WERI-Rb-1 (cell line): Measurements from ENCODE around the gene CLIP2.
"Not testable (repeated sequence)": the region's sequence is repeated elsewhere in the genome, so short reads cannot be mapped to it uniquely, and the experiment has no call there.

Source experiments
- DNase-seq: peaks from one replicate; pipeline ENCODE4 v3.0.0-alpha.2; 2020
- H3K27ac ChIP-seq: fragments of 250-450 bp; sonication (Bioruptor Pico); 2 replicates; pipeline ENCODE4 v1.5.1; 2020; ENCODE audit warnings: mild to moderate bottlenecking, moderate library complexity
- H3K27me3 ChIP-seq: fragments of 250-450 bp; sonication (Bioruptor Pico); 2 replicates; pipeline ENCODE4 v1.5.1; 2021; ENCODE audit warnings: mild to moderate bottlenecking, low read depth, moderate library complexity; ENCODE audit not compliant: insufficient read depth, severe bottlenecking
- H3K36me3 ChIP-seq: fragments of 250-450 bp; sonication (Bioruptor Pico); 2 replicates; pipeline ENCODE4 v1.5.1; 2020; ENCODE audit warnings: mild to moderate bottlenecking, moderate library complexity
- H3K4me3 ChIP-seq: 2 replicates; pipeline ENCODE4 v1.5.1; 2011; ENCODE audit warnings: low read depth, mild to moderate bottlenecking, control low read depth, low read length
- H3K9me3 ChIP-seq: fragments of 250-450 bp; sonication (Bioruptor Pico); 2 replicates; pipeline ENCODE4 v1.5.1; 2021; ENCODE audit warnings: mild to moderate bottlenecking, moderate library complexity; ENCODE audit not compliant: severe bottlenecking
- TF ChIP-seq, protein P1 (sequence below): IDR thresholded peaks from 2 replicates; pipeline ENCODE4 v1.5.1; 2011; ENCODE audit warnings: low read depth, mild to moderate bottlenecking, control low read depth, inconsistent platforms, low read length

The CLIP2 gene

DNA sequence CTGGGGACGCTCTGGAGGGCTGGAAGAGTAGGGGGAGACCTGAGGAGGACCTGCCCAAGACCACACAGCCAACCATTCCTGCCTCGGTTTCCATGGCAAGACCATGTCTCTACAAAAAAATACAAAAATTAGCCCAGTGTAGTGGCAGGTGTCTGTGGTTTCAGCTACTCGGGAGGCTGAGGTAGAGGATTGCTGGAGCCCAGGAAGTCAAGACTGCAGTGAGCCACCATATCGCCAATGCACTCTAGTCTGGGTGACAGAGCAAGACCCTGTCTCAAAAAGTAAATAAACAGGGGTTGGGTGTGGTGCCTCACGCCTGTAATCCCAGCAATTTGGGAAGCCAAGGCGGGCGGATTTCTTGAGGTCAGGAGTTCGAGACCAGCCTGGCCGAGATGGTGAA lies 48.7 kb downstream of the CLIP2 start:
- no peaks in the 10 kb centered on the region for H3K9me3 ChIP-seq
- no peak overlapping the region for H3K4me3 ChIP-seq
- no peaks in the 10 kb centered on the region for H3K36me3 ChIP-seq
- H3K27me3 ChIP-seq = no peaks in the 10 kb centered on the region
- TF ChIP-seq, protein P1, sequence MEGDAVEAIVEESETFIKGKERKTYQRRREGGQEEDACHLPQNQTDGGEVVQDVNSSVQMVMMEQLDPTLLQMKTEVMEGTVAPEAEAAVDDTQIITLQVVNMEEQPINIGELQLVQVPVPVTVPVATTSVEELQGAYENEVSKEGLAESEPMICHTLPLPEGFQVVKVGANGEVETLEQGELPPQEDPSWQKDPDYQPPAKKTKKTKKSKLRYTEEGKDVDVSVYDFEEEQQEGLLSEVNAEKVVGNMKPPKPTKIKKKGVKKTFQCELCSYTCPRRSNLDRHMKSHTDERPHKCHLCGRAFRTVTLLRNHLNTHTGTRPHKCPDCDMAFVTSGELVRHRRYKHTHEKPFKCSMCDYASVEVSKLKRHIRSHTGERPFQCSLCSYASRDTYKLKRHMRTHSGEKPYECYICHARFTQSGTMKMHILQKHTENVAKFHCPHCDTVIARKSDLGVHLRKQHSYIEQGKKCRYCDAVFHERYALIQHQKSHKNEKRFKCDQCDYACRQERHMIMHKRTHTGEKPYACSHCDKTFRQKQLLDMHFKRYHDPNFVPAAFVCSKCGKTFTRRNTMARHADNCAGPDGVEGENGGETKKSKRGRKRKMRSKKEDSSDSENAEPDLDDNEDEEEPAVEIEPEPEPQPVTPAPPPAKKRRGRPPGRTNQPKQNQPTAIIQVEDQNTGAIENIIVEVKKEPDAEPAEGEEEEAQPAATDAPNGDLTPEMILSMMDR = no peak
- DNase-seq = no peak
- H3K27ac ChIP-seq = no peak overlapping the region

DNA sequence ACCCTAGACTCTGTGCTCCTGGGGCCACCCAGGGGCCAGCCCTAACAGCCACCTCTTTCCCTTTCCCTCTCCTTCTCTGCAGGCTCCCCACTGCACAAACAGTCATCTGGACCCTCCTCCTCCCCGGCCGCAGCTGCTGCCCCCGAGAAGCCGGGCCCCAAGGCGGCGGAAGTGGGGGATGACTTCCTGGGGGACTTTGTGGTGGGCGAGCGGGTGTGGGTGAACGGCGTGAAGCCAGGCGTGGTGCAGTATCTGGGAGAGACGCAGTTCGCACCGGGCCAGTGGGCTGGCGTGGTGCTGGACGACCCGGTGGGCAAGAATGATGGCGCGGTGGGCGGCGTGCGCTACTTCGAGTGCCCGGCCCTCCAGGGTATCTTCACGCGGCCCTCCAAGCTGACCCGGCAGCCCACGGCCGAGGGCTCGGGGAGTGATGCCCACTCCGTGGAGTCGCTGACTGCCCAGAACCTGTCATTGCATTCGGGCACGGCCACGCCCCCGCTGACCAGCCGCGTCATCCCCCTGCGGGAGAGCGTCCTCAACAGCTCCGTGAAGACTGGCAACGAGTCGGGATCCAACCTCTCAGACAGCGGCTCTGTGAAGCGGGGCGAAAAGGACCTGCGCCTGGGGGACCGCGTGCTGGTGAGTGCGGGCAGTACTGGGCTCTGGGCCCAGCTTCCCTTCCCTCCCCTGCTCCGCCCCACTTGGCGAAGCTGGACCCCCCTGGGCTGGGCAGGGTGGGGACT lies 49.3 kb downstream of the CLIP2 start:
- TF ChIP-seq, protein P1 = no peak
- H3K9me3 ChIP-seq = no peaks in the 10 kb centered on the region
- no peak for DNase-seq
- H3K27ac ChIP-seq = no peak overlapping the region
- no peaks in the 10 kb centered on the region for H3K36me3 ChIP-seq
- H3K4me3 ChIP-seq = no peak overlapping the region
- H3K27me3 ChIP-seq = no peaks in the 10 kb centered on the region

DNA sequence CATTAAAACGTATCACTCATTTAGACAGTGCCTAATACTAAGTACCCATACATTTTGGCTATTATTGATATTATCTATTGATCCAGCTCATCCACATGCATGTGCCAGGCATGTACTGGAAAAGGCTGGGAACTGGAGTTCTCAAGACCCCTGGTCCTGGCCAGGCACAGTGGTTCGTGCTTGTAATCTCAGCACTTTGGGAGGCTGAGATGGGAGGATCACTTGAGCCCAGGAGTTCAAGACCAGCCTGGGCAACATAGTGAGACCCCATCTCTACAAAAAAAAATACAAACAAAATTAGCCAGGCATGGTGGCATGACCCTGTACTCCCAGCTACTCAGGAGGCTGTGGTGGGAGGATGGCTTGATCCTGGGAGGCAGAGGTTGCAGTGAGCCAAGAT lies 50.4 kb downstream of the CLIP2 start:
- not testable (repeated sequence) for DNase-seq, H3K27ac ChIP-seq, H3K9me3 ChIP-seq, H3K4me3 ChIP-seq, H3K27me3 ChIP-seq, H3K36me3 ChIP-seq

DNA sequence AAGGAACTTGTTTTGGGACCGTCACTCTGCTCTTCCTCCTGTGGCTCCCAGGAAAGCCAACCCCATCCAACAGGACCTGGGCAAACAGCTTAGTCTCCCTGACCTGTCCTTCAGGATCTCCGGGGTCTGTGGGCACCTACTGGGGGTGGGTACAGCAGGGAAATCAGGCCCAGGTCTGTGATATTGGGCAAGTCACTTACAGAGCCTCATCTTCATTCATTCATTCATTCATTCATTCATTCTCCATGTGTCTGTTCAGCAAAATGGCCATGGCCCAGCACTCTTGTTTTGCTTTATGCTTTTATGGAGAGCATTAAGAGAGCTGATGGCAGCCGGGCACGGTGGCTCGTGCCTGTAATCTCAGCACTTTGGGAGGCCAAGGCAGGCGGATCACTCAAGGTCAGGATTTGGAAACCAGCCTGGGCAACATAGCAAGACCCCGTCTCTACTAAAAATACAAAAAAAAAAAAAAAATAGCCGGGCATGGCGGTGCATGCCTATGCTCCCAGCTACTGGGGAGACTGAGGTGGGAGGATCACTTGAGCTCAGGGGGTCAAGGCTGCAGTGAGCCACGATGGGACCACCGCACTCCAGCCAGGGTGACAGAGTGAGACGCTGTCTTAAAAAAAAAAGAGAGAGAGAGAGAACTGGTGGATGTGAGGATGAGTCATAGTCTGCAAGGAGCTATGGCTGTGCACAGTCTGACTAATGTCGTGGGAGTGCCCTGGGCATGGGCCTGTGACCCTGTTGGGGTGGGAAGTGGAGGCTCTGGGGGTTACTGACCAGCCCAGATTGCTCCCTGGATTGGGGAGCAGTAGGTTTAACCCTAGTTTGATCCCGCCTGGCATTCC lies 54.3 kb downstream of the CLIP2 start:
- H3K27me3 ChIP-seq = no peaks in the 10 kb centered on the region
- TF ChIP-seq, protein P1 = no peak
- DNase-seq = no peak
- no peaks in the 10 kb centered on the region for H3K9me3 ChIP-seq
- no peak overlapping the region for H3K4me3 ChIP-seq
- no peaks in the 10 kb centered on the region for H3K36me3 ChIP-seq
- H3K27ac ChIP-seq = no peak overlapping the region

DNA sequence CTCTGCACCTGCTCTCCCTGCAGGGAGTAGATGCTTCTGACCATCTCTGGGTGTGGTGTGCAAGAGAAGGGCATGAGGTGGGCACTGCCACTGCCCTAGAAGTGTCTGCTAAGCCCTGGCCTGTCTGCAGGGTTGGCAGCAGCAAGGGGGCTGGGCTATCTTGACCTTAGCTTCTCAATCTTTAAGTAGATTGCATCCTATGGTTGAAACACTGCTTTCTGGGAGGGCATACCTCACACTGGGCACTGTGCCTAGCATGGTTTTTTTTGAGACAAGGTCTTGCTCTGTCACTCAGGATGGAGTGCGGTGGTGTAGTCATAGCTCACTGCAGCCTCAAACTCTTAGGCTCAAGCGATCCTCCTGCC lies 54.9 kb downstream of the CLIP2 start:
- no peak for DNase-seq
- Histone ChIP-seq H3K27ac (no peak overlapping the region), H3K4me3 (no peak overlapping the region), H3K27me3 (no peaks in the 10 kb centered on the region), H3K36me3 (no peaks in the 10 kb centered on the region), H3K9me3 (no peaks in the 10 kb centered on the region)
- TF ChIP-seq, protein P1 = no peak

DNA sequence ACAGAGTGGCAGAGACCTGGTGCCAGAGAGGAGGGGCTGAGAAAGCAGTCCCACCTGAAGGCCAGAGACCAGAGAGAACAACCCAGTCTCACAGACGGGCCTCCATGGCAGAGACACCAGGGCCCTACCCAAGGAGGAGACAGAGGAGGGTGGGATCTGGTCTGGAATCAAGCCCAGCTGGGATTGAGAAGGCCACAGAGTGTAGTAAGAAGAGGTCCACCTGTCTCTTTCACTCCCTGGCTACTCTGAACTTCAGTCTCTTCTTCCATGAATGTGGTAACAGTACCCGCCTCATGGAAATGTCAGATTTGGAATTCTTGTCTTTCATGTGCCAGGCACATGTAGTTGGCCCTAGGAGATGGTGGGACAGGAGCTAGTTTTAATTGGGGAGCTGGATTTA lies 55.6 kb downstream of the CLIP2 start:
- no peaks in the 10 kb centered on the region for H3K9me3 ChIP-seq
- TF ChIP-seq, protein P1 = no peak
- DNase-seq = no peak
- H3K36me3 ChIP-seq = no peaks in the 10 kb centered on the region
- no peak overlapping the region for H3K27ac ChIP-seq
- H3K4me3 ChIP-seq = no peak overlapping the region
- H3K27me3 ChIP-seq = no peaks in the 10 kb centered on the region
